CD4-positive, alpha-beta memory T cell (primary cell): ENCODE results near the gene DOCK4. TPM values are rescaled to one million over a fixed set of nuclear protein-coding genes. Genes with fewer than 3 reads are reported as not detected.
A peak's percentile ranks its signal among the peaks of the same experiment; 100 is the strongest.

Experiments used
- CTCF ChIA-PET: fragments of 350-600 bp; sonication (Branson Sonifier 250); formaldehyde crosslinking; loops from one replicate; lab custom pipeline; 2021; ENCODE audit warnings: inconsistent platforms; ENCODE audit not compliant: partially characterized antibody; lab: Charles Lee
- POLR2A ChIA-PET: fragments of 350-600 bp; sonication (Branson Sonifier 250); formaldehyde crosslinking; loops from one replicate; lab custom pipeline; 2021; ENCODE audit not compliant: partially characterized antibody; lab: Charles Lee
- DNase-seq, 5 donors: peaks; one replicate each; pipeline versions ENCODE4 v3.0.0 to v3.0.0-alpha.2; 2020 to 2022; ENCODE audit warnings: mixed read lengths in 1 of 5
- H3K27ac ChIP-seq: one replicate; pipeline ENCODE4 v1.7.0; 2013; ENCODE audit warnings: low read depth, low read length
- H3K27me3 ChIP-seq: 2 replicates; pipeline ENCODE4 v1.7.0; 2013; ENCODE audit warnings: mild to moderate bottlenecking, low read length, moderate library complexity; ENCODE audit not compliant: insufficient read depth
- H3K36me3 ChIP-seq: 2 replicates; pipeline ENCODE4 v1.7.0; 2013; ENCODE audit warnings: mild to moderate bottlenecking, low read length, moderate library complexity; ENCODE audit not compliant: insufficient read depth
- H3K4me1 ChIP-seq: 2 replicates; pipeline ENCODE4 v1.7.0; 2013; ENCODE audit warnings: mild to moderate bottlenecking, low read length, moderate library complexity; ENCODE audit not compliant: insufficient read depth
- H3K4me3 ChIP-seq, 2 donors: one replicate each; pipeline ENCODE4 v1.7.0; 2013; ENCODE audit warnings: low read length in 2 of 2, mild to moderate bottlenecking in 1 of 2
- H3K9me3 ChIP-seq, 2 donors: one replicate each; pipeline ENCODE4 v1.7.0; 2013; ENCODE audit warnings: low read length in 2 of 2, control low read depth in 1 of 2; ENCODE audit not compliant: control insufficient read depth in 1 of 2
- H3K27ac Mint-ChIP-seq, 7 donors: one replicate each; pipeline ENCODE4 v1.8.0; 2020 to 2021; ENCODE audit warnings: mixed read lengths in 7 of 7, mild to moderate bottlenecking in 6 of 7, inconsistent platforms in 3 of 7, moderate library complexity in 3 of 7
- H3K27me3 Mint-ChIP-seq, 2 donors: one replicate each; pipeline ENCODE4 v1.8.0; 2020 to 2021; ENCODE audit warnings: mixed read lengths in 2 of 2
- H3K36me3 Mint-ChIP-seq, 2 donors: one replicate each; pipeline ENCODE4 v1.8.0; 2020 to 2021; ENCODE audit warnings: mixed read lengths in 2 of 2, inconsistent platforms in 1 of 2, mild to moderate bottlenecking in 1 of 2
- H3K4me1 Mint-ChIP-seq, 4 donors: one replicate each; pipeline ENCODE4 v1.8.0; 2020 to 2021; ENCODE audit warnings: mixed read lengths in 4 of 4, mild to moderate bottlenecking in 1 of 4
- H3K4me3 Mint-ChIP-seq, 8 donors: one replicate each; pipeline ENCODE4 v1.8.0; 2020 to 2021; ENCODE audit warnings: mixed read lengths in 8 of 8, mild to moderate bottlenecking in 7 of 8, moderate library complexity in 6 of 8, inconsistent platforms in 3 of 8
- H3K9me3 Mint-ChIP-seq, 8 donors: one replicate each; pipeline ENCODE4 v1.8.0; 2020 to 2021; ENCODE audit warnings: mixed read lengths in 8 of 8, mild to moderate bottlenecking in 5 of 8, inconsistent platforms in 3 of 8, moderate library complexity in 1 of 8
- intact Hi-C: fragments of 100-400 bp; cut with micrococcal nuclease; formaldehyde crosslinking; loops from one replicate; pipeline ENCODE4 v1.15.1; 2023
- polyA plus RNA-seq, 2 donors: library from polyadenylated mRNA; unstranded; fragments of 300-500 nt; fragmentation: Illumina TruSeq; gene quantifications; one replicate each; pipeline ENCODE4 v1.2.3, GENCODE V29; 2021
- total RNA-seq, 2 experiments: library from RNA; stranded (reverse); gene quantifications; one replicate each; pipeline ENCODE4 v1.2.3, GENCODE V29; 2021

DOCK4 gene
- total and polyA plus RNA-seq, 4 experiments from 2014 or later = 0.47 to 1.5 (median 1.2) TPM; not detected in 1

- POLR2A ChIA-PET = interaction anchor here (0.6 kb wide), 1 partner anchor 13 kb away, joined by 4 read pairs; no protein-coding TSS in a partner anchor
- Mint-ChIP-seq H3K36me3 (peaks cover 5 to 18% of the 10 kb centered on the region in 2 donors), H3K4me3 (no peak overlapping the region), H3K27ac (no peak overlapping the region), H3K9me3 (peaks cover 0 to 3% (median 0%) of the 10 kb centered on the region in 8 donors), H3K27me3 (no peaks in the 10 kb centered on the region), H3K4me1 (peaks cover 16 to 37% (median 29%) of the 10 kb centered on the region in 4 donors)
- no peak for DNase-seq
- intact Hi-C loops = no loop called here
- no peak overlapping the region for H3K27ac ChIP-seq
- no peaks in the 10 kb centered on the region for H3K27me3 ChIP-seq
- CTCF ChIA-PET = no interaction called here
- H3K9me3 ChIP-seq = no peaks in the 10 kb centered on the region
- no peaks in the 10 kb centered on the region for H3K4me1 ChIP-seq
- H3K4me3 ChIP-seq = no peak overlapping the region
- H3K36me3 ChIP-seq = no peaks in the 10 kb centered on the region
Observed at GRCh38 chr7:112228632-112229031, 22.4 kb upstream of the DOCK4 start.

- no peaks in the 10 kb centered on the region for H3K9me3 ChIP-seq
- H3K9me3 Mint-ChIP-seq = peaks cover 0 to 2% (median 0%) of the 10 kb centered on the region in 8 donors
- no peak overlapping the region for H3K4me3 ChIP-seq
- H3K4me1 ChIP-seq = no peaks in the 10 kb centered on the region
- H3K27me3 ChIP-seq = no peaks in the 10 kb centered on the region
- H3K27ac Mint-ChIP-seq = no peak overlapping the region
- H3K4me1 Mint-ChIP-seq = peaks cover 21 to 40% (median 28%) of the 10 kb centered on the region in 4 donors
- DNase-seq = no peak
- H3K27ac ChIP-seq = no peak overlapping the region
- ChIA-PET CTCF (no interaction called here), POLR2A (no interaction called here)
- no peak overlapping the region for H3K4me3 Mint-ChIP-seq
- no peaks in the 10 kb centered on the region for H3K36me3 ChIP-seq
- no peaks in the 10 kb centered on the region for H3K27me3 Mint-ChIP-seq
- H3K36me3 Mint-ChIP-seq = peaks cover 6 to 23% of the 10 kb centered on the region in 2 donors
- intact Hi-C loops = no loop called here
Observed at GRCh38 chr7:112226701-112227276, 20.6 kb upstream of the DOCK4 start.

- Mint-ChIP-seq H3K4me1 (peaks cover 21 to 42% (median 32%) of the 10 kb centered on the region in 4 donors), H3K4me3 (no peak overlapping the region), H3K27ac (no peak overlapping the region), H3K9me3 (peaks cover 0 to 2% (median 0%) of the 10 kb centered on the region in 8 donors), H3K36me3 (peaks cover 6 to 31% of the 10 kb centered on the region in 2 donors), H3K27me3 (no peaks in the 10 kb centered on the region)
- Histone ChIP-seq H3K27me3 (no peaks in the 10 kb centered on the region), H3K27ac (no peak overlapping the region), H3K4me1 (no peaks in the 10 kb centered on the region), H3K36me3 (no peaks in the 10 kb centered on the region), H3K9me3 (no peaks in the 10 kb centered on the region), H3K4me3 (no peak overlapping the region)
- no peak for DNase-seq
- POLR2A ChIA-PET = no interaction called here
- intact Hi-C loops = no loop called here
- CTCF ChIA-PET = no interaction called here
Observed at GRCh38 chr7:112225006-112225405, 18.8 kb upstream of the DOCK4 start.

- Histone ChIP-seq H3K9me3 (no peaks in the 10 kb centered on the region), H3K4me3 (no peak overlapping the region), H3K27me3 (no peaks in the 10 kb centered on the region), H3K36me3 (no peaks in the 10 kb centered on the region), H3K27ac (no peak overlapping the region), H3K4me1 (no peaks in the 10 kb centered on the region)
- Mint-ChIP-seq H3K36me3 (peaks cover 6 to 31% of the 10 kb centered on the region in 2 donors), H3K27me3 (no peaks in the 10 kb centered on the region), H3K4me1 (peaks cover 18 to 38% (median 27%) of the 10 kb centered on the region in 4 donors), H3K27ac (no peak overlapping the region), H3K4me3 (no peak overlapping the region), H3K9me3 (peaks cover 0 to 2% (median 0%) of the 10 kb centered on the region in 8 donors)
- CTCF ChIA-PET = no interaction called here
- POLR2A ChIA-PET = no interaction called here
- no peak for DNase-seq
- intact Hi-C loops = no loop called here
Observed at GRCh38 chr7:112224186-112224585, 18.0 kb upstream of the DOCK4 start.

- Histone ChIP-seq H3K27me3 (no peaks in the 10 kb centered on the region), H3K36me3 (no peaks in the 10 kb centered on the region), H3K4me3 (no peak overlapping the region), H3K9me3 (no peaks in the 10 kb centered on the region), H3K27ac (no peak overlapping the region), H3K4me1 (no peaks in the 10 kb centered on the region)
- intact Hi-C loops = no loop called here
- peaks cover 21 to 44% (median 34%) of the 10 kb centered on the region in 4 donors for H3K4me1 Mint-ChIP-seq
- ChIA-PET POLR2A (no interaction called here), CTCF (interaction anchor here (0.9 kb wide), 1 partner anchor 11 kb away, joined by 3 read pairs; no protein-coding TSS in a partner anchor)
- H3K36me3 Mint-ChIP-seq = peaks cover 8 to 36% of the 10 kb centered on the region in 2 donors
- no peak for DNase-seq
- H3K9me3 Mint-ChIP-seq = peaks cover 0 to 2% (median 0%) of the 10 kb centered on the region in 8 donors
- H3K27me3 Mint-ChIP-seq = no peaks in the 10 kb centered on the region
- H3K4me3 Mint-ChIP-seq = no peak overlapping the region
- H3K27ac Mint-ChIP-seq = peak overlapping the region in 1 of 7 donors; percentile 5
Observed at GRCh38 chr7:112223310-112223709, 17.1 kb upstream of the DOCK4 start.

- Mint-ChIP-seq H3K27ac (no peak overlapping the region), H3K9me3 (peaks cover 0 to 2% (median 0%) of the 10 kb centered on the region in 8 donors), H3K4me3 (no peak overlapping the region), H3K4me1 (peaks cover 21 to 61% (median 36%) of the 10 kb centered on the region in 4 donors), H3K36me3 (peaks cover 12 to 41% of the 10 kb centered on the region in 2 donors), H3K27me3 (no peaks in the 10 kb centered on the region)
- intact Hi-C loops = no loop called here
- no peak overlapping the region for H3K27ac ChIP-seq
- no peak for DNase-seq
- no peaks in the 10 kb centered on the region for H3K9me3 ChIP-seq
- no peaks in the 10 kb centered on the region for H3K27me3 ChIP-seq
- no peaks in the 10 kb centered on the region for H3K36me3 ChIP-seq
- no peaks in the 10 kb centered on the region for H3K4me1 ChIP-seq
- ChIA-PET CTCF (no interaction called here), POLR2A (no interaction called here)
- no peak overlapping the region for H3K4me3 ChIP-seq
Observed at GRCh38 chr7:112220877-112221434, 14.8 kb upstream of the DOCK4 start.

- intact Hi-C loops = no loop called here
- no peak overlapping the region for H3K4me3 Mint-ChIP-seq
- H3K27me3 Mint-ChIP-seq = no peaks in the 10 kb centered on the region
- ChIA-PET POLR2A (interaction anchor here (1.4 kb wide), 1 partner anchor 9 kb away, joined by 3 read pairs; the partner anchor contains the start of gene ZNF277), CTCF (no interaction called here)
- Histone ChIP-seq H3K4me3 (no peak overlapping the region), H3K36me3 (no peaks in the 10 kb centered on the region), H3K27ac (no peak overlapping the region), H3K4me1 (no peaks in the 10 kb centered on the region), H3K27me3 (no peaks in the 10 kb centered on the region), H3K9me3 (no peaks in the 10 kb centered on the region)
- no peaks in the 10 kb centered on the region for H3K9me3 Mint-ChIP-seq
- no peak overlapping the region for H3K27ac Mint-ChIP-seq
- H3K4me1 Mint-ChIP-seq = peaks cover 27 to 72% (median 38%) of the 10 kb centered on the region in 4 donors
- H3K36me3 Mint-ChIP-seq = peaks cover 7 to 17% of the 10 kb centered on the region in 2 donors
- DNase-seq = no peak
Observed at GRCh38 chr7:112215787-112216186, 9.6 kb upstream of the DOCK4 start.
